ENCODE measurements around the gene PIK3CB.
A peak's percentile ranks its signal among the peaks of the same experiment; 100 is the strongest.
"Not testable (repeated sequence)": the region's sequence is repeated elsewhere in the genome, so short reads cannot be mapped to it uniquely, and the experiment has no call there.

Gene PIK3CB

GRCh38 chr3:138802223-138802622, 32.5 kb downstream of the PIK3CB start:
- DNase-seq = not testable (repeated sequence)

GRCh38 chr3:138801792-138802191, 32.9 kb downstream of the PIK3CB start:
- no peak for DNase-seq

DNA sequence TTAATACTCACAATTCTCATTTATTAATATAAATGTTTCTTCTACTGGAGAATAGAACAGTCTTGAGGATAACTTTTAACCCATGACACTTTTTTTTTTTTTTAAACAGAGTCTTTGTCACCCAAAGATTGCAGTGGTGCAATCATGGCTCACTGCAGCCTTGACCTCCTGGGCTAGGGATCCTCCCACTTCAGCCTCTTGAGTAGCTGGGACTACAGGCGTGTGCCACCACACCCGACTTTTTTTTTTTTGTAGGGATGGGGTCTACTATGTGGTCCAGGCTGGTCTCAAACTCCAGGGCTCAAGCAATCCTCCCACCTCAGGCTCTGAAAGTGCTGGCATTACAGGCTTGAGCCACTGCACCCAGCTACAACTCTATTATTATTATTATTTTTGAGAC, 34.5 kb downstream of the PIK3CB start:
- no peak for DNase-seq

DNA sequence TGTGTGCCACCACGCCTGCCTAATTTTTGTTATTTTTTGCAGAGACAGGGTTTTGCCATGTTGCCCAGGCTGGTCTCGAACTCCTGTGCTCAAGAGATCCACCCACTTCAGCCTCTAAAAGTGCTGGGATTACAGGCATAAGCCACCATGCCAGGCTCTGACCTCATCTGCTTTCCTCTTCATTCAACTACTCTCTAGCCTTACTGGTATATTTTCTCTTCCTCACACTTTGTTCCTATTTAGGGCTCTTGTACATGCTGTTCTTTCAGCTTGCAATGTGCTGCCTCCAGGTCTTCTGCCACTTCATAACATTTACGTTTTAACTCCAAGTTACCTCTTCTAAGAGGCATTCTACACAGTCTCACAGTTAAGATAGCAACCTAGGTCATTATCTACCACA, 34.9 kb downstream of the PIK3CB start:
- no peak for DNase-seq

DNA sequence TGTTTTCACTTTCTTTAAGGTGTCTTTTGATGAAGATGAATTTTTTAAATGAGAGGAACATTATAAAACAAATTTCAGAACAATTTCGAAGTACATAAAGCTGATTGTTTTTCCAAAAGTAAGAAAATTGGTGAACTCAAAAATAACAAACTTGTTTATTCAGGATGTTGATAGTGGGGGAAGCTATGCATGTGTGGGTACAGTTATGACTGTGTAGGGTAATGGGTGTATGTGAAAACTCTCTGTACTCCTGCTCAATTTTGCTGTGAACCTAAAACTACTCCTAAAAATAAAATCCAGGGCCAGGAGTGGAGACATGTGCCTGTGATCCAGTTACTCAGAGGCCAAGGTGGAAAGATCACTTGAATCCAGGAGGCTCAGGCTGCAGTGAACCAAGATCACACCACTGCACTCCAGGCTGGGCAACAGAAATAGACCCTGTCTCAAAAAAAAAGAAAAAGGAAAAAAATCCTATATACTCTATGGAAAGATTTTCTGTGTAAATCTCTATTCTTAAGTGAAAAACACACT, 37.2 kb downstream of the PIK3CB start:
- no peak for DNase-seq

DNA sequence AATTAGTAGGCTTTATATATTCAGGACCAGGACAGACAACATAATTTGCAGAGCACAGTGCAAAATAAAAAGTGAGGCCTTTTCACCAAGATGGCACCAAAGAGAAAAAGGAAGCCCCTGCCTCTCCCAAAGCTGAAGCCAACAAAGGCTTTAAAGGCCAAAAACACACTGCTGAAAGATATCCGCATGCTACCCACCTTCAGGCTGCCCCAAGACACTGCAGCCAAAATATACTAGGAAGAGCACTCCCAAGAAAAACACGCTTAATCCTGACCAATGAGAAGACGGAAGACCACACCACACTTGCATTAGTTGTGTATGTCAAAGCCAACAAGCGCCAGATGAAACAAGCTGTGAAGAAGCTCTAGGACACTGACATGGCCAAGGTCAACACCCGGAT, 38.0 kb downstream of the PIK3CB start:
- no peak for DNase-seq

DNA sequence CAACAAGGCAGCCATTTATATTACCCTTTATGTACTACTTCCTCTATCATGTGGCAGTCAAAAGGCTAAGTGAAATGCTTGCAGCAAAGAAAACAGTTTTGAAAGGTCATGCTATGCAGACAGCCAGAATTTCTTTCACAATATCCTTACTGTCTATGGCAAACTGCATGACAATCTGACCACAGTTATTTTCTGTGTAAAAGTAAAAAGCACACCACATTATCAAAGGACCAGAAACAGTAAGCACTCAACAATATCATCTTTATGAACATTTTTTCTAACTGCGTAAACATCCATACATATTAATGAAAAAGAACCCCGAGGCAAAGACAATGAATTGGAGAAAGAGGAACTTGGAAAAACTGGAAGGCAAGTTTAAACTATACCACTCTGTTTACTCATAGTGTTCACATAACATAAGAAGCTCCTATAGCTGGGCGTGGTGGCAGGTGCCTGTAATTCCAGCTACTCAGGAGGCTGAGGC, 47.9 kb downstream of the PIK3CB start:
- no peak for DNase-seq

GRCh38 chr3:138785951-138786350, 48.8 kb downstream of the PIK3CB start:
- DNase-seq = no peak

- not testable (repeated sequence) for DNase-seq
These were observed 49.3 kb downstream of the PIK3CB start for GRCh38 chr3:138785362-138785857.

DNA sequence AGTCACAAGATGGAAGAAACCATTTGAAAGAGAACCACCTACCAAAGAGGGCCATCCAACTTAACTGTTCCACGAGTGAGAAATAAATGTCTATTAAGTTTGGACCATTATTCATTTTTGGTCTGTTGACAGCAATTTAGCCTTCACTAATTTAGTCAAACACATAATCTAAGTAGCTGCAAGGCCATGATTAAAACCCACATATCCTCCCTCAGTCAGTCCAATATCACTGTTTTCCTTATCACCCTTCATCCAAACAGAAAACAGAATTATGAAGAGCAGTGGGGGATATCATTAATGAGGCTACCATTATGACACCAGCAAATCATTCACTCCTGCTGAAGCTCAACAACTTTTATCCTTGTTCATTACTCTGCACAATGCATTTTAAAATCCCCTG, 52.0 kb downstream of the PIK3CB start:
- no peak for DNase-seq

DNA sequence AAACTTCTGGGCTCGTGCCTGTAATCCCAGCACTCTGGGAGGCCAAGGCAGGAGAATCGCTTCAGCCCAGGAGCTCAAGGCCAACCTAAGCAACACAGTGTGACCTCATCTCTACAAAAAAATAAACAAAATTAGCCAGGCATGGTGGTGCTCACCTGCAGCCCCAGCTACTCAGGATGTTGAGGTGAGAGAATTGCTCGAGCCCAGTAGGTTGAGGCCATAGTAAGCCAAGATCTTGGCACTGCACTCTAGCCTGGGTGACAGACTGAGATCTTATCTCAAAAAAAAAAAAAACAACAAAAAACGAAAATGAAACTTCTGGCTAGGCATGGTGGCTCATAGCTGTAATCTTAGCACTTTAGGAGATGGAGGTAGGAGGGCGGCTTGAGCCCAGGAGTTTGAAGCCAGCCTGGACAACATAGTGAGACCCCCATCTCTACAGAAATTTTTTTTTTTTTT, 53.7 kb downstream of the PIK3CB start:
- peak; percentile 63 for DNase-seq

DNA sequence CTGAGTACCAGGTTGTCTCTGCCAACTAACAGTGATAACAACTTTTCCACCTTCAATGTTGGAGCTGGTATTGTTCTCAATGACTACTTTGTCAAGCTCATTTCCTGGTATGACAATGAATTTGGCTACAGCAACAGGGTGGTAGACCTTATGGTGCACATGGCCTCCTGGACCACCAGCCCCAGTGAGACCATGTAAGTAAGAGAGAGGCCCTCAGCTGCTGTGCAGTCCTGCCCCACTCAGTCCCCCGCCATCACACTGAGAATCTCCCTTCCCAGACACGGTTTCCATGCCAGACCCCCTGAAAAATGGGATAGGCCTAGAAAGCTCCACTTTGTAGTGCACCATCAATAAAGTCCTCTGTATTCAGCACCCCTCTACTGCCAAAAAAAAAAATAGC, 56.1 kb downstream of the PIK3CB start:
- DNase-seq = no peak

DNA sequence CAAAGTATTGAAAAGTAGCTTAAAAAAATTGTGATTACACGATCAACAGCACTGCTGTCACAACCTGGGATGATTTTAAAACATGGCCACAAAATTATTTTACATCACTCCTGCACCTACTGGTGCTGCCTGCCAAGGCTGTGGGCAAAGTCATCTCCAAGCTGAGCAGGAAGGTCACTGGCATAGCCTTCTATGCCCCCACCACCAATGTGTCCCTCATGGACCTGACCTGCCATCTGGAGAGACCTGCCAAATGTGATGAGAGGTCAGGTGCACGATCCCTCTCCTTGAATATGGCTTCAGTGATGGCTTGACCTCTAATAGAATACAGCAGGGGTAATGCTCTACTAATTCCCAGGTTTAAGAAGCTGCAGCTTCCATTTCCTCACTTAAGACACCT, 57.8 kb downstream of the PIK3CB start:
- no peak for DNase-seq

DNA sequence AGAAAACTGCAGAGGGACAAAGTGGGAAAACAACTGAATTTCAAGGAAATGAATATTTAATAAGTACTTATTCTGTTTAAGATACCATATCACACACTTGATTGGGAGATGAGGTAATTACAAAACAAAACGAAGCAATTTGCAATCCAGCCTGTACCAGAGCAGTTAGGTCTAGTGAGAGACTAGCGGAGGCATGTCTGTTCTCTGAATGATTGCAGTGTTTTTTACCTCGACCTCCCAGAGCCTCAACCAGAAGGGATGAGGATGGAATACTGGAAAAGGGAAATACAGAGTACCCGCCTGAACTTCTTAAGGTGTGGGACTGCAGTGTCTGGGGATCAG, 59.5 kb downstream of the PIK3CB start:
- no peak for DNase-seq

- no peak for DNase-seq
These were observed 60.0 kb downstream of the PIK3CB start for GRCh38 chr3:138774529-138775253.

DNA sequence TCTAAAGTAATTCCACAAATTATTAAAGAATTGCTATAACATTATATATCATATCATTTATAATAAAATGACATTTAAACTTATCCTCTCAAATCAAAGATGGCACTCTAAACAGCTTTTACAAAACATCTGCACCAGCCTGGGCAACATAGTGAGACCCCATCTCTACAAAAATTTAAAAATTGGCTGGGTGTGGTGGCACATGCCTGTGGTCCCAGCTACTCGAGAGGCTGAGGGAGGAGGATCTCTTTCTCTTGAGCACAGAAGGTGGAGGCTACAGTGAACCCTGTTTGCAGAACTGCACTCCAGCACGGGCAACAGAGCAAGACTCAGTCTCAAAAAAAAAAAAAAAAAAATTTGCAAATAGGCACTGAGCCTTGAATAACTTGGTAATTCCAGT, 63.1 kb downstream of the PIK3CB start:
- DNase-seq = no peak

DNA sequence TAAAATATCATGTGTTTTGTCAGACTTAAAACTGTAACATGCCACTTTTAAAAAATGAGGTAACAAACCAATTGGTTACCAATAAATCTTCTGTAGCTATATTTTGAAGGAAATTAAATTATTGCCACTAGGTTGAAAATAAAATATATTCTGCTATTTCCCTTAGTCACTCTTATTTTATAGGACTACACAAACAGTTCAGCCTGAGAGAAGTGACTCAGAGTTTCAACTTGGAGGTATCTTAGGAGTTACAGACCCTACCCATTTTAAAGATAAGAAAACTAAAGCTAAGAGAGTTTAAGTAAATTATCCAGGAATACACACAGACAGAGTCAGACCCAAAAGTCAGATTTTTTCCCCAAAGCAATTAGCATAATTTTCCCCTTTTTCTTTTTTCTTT, 65.1 kb downstream of the PIK3CB start:
- no peak for DNase-seq

- no peak for DNase-seq
These were observed 65.8 kb downstream of the PIK3CB start for GRCh38 chr3:138768946-138769345.

GRCh38 chr3:138768125-138768524, 66.6 kb downstream of the PIK3CB start:
- DNase-seq = no peak

DNA sequence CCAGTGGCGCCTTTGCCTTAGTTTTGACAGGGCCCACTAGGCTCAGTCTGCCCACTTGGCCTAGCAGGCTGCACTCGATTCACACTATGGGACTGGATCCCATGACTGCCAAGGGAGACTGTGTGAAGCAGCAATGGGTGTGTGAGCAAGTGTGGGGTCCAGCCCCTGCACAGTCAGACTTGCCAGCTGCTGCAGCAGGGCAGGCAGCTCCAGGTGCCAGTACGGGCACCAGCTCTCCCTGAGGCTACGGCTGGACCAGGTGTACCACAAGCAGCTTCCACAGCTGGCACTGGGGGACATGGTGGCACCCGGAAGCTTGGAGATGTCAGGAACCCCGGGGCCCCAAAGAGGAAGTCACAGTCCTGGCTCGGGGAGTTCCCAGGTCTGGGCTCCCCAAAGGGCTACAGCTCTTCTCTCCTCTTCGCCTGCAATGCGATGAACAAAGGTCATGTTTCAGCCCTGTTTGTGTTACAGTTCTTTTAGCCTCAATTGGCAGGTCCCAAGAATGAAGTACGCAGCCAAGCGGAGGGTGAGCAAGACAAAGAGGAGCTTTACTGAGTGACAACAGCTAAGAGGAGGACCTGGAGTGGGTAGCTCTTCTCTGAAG, 67.1 kb downstream of the PIK3CB start:
- no peak for DNase-seq

DNA sequence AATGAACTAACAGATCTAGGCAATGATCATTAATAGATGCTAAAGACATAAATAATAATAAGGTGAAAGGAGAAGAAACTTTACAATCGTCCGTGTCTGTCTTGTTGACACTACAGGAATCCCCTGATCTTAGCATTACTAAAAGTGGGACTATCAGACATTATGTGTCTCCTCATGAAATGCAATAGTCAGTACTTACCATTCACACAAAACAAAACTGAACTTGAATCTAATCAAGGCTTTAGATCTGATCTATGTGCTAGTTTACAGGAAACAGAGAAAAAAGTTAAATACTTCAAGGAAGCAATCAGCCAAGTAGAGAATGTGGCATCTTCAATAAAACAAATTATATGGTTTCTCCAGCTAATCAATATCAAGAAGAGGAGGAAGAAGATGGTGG, 73.7 kb downstream of the PIK3CB start:
- no peak for DNase-seq

DNA sequence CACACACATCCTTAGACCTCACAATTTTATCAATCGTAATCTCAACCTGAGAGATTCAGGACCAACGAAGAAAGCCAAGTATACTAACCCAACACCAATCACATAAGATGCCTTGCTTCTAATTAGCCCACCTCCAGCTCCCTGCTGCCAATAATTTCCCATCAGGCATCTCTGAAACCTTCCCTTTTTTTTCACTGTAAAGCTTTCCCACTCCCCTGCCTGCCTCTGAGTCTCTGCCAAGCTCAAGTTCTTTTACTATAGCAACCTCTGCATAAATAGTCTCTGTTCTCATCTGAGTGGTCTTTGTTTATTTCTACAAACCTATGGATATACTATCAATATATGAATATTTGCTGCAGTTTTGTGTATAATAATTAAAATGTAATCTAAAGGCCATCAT, 86.5 kb downstream of the PIK3CB start:
- DNase-seq = no peak

- DNase-seq = no peak
These were observed 87.5 kb downstream of the PIK3CB start for GRCh38 chr3:138747225-138747624.

DNA sequence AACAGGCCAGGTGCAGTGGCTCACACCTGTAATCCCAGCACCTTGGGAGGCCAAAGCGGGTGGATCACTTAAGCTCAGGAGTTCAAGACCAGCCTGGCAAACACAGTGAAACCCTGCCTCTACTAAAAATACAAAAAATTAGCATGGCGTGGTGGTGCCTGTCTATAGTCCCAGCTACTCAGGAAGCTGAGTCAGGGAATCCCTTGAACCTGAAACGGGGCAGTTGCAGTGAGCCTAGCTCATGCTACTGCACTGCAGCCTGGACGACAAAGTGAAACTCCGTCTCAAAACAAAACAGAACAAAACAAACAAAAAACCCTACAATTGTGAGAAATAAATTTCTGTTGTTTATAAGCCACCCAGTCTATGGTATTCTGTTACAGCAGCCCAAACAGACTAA, 94.7 kb downstream of the PIK3CB start:
- DNase-seq = no peak
